SW 1271 (cell line): Measurements from ENCODE around the gene TRIP11.
"Not testable (repeated sequence)": the region's sequence is repeated elsewhere in the genome, so short reads cannot be mapped to it uniquely, and the experiment has no call there.

Experiments used
- DNase-seq, 2 experiments: peaks; one replicate each; lab custom pipeline; 2025; lab: John Stamatoyannopoulos, UW

Gene TRIP11

DNA sequence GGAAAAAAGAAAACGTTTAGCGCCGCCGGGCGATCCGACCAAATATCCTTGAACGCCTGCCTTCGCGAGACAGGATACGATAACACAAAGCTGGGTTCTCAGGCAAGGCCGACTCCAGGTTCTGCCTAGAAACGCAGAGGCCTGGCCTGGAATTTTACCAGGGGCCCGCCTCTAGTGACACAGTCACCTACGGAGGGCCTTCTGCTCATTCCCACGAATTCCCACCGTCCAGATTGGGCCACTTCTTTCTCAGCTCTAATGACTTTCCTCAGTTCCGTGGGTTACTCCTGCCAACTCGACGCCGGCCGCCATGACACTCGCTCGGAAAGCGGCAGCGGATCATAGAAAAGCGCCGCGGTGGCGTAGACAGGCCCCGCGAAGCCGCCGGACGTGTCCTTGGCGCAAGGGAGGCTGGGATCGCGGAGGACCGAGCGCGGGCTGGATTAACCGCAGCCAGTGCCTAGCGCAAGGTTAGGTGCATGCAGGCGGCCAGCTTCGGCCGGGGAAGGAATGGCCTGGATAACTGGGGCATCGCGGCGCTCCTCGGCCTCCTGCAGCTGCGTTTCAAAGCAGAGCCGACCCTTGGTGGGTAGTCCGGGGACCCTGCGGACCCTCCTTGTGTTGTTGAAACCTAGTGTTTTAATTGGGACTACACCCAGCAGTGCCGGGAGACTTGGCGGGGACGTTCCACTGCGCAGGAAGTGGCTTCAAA is at the start of gene TRIP11:
TSS of gene TRIP11 (minus strand) at position 341 of the 712 bp plus-strand sequence. CDS start 374 bp downstream, outside the sequence.
- DNase-seq: peak; percentile 79 to 88

- no peak for DNase-seq
Observed at GRCh38 chr14:92088494-92088893, 48.6 kb upstream of the TRIP11 start.

GRCh38 chr14:92074555-92074954 is 34.7 kb upstream of the TRIP11 start:
- DNase-seq: no peak

GRCh38 chr14:92058006-92058917 is 18.4 kb upstream of the TRIP11 start:
- no peak for DNase-seq

- DNase-seq: no peak
Observed at GRCh38 chr14:92049781-92050180, 9.9 kb upstream of the TRIP11 start.

GRCh38 chr14:92049221-92049620 is 9.4 kb upstream of the TRIP11 start:
- DNase-seq: not testable (repeated sequence)

GRCh38 chr14:92045904-92046303 is 6.0 kb upstream of the TRIP11 start:
- DNase-seq: not testable (repeated sequence)

DNA sequence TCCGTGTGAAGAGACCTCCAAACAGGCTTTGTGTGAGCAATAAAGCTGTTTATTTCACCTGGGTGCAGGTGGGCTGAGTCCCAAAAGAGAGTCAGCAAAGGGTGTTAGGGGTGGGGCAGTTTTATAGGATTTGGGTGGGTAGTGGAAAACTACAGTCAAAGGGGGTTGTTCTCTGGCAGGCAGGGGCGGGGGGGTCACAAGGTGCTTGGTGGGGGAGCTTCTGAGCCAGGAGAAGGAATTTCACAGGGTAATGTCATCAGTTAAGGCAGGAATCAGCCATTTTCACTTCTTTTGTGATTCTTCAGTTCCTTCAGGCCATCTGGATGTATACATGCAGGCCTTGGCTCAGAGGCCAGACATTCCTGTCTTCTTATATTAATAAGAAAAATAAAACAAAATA is 1.9 kb upstream of the TRIP11 start:
- not testable (repeated sequence) for DNase-seq

DNA sequence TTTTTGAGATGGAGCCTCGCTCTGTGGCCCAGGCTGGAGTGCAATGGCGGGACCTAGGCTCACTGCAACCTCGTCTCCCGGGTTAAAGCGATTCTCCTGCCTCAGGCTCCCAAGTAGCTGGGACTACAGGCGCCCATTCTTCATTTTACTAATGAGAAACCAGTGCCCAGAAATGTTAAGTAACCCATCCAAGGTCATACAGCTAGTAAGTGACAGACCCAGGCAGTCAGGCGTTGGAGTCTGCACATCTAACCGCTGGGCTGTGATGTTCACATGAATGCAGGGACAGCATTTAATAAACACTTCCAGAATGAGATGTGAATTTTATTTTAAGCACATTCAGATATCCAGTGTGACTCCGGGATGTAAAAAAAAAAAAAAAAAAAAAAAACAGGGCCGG is 1.3 kb upstream of the TRIP11 start:
- no peak for DNase-seq

- DNase-seq: peak in 1 of 2 experiments; percentile 35
Observed at GRCh38 chr14:92040431-92041051, 682 bp upstream of the TRIP11 start.

DNA sequence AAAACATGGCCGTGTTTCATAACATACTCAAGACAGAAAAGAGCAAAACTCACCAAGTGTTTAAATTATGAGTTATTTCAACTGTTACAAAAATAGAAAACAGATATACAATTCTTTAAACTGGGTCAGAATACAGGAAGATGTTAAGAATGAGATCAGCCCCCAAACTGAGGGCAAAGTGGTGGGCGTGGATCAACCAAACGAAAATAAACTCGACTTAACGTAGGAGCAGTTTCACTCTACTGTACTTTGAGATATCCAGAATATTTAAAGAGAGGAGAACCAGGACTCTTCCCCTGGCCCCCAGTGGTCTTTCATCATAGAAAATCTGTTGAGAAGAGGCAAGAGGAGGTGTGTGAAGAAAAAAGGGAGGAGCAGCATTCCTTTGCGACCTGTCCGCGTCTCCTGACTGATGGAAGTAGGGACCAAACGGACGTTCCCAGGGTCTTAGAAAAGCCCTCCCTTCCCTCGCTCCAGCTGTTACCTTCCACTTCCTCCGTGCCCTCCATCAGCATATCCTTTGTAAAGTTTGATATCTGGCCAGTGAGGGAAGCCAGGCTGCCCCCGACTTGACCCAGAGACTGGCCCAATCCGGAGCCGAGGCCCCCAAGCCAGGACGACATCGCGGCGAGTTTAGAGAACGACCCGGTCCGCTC is 668 bp downstream of the TRIP11 start:
- DNase-seq: peak; percentile 67 to 81

DNA sequence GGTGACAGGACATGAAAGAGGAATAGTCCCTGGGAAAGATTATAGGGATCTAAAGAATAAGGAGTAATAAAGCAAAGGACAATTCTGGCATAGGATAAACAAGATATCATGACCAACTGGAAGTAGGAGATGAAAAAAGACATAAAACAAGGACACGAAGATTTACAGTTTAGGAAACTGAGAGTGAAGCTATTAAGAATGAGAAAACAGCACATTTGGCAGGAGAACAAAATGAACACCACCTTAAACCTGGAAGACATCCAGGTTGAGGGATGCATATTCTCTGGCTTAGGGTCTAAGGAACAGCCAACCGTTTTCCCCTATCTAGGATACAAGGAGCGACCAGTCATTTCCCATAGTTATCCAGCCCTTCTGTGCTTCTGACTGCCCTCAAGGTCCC is 1.9 kb downstream of the TRIP11 start:
- no peak for DNase-seq

- DNase-seq: no peak
Observed at GRCh38 chr14:92035890-92036289, 4.0 kb downstream of the TRIP11 start.

DNA sequence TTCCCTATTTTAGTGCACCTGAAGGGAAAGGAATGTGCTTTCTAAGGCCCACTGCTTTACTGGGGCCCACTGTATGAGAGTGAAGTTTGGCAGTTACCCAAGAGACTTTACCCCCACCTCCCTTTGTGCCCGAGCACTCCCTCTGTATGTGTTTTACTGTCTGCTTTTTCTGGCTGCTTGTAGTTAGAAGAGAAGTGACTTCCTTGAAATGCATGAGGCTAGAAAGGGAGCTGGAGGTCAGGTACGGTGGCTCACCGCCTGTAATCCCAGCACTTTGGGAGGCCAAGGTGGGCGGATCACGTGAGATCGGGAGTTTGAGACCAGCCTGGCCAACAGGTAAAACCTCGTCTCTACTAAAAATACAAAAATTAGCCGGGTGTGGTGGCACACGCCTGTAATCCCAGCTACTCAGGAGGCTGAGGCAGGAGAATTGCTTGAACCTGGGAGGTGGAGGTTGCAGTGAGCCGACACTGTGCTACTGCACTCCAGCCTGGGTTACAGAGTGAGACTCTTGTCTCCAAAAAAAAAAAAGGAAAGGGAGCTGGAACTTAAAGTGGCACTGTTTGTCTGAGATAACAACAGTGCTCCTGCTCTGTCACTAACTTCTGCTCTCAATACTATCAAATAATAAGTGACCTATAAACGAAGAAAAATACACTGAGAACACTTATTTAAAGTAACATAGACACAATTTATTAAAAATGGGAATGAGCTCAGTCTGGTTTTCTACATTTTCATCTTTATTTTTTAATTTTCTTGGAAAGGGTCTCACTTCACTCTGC is 5.8 kb downstream of the TRIP11 start:
- DNase-seq: no peak

DNA sequence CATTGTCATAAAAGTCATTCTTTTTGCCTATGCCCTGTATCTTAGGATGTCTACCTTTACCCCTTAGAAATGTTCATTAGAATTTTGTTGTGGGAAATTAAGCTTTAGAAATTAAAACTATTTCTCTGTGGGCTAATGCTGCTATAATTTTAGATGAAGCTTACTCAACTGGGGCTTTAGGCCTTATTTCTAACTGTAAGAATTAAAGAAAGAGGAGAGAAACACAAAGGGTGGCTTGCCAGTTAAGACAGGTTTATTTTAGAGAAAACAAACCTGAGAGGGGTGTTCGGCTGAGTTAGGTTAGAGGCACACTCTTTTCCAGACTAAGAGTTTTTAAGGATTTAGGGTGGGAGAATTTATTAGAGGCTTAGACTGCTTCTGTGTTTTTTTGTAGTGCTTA is 6.4 kb downstream of the TRIP11 start:
- no peak for DNase-seq

GRCh38 chr14:92026548-92027190 is 13.2 kb downstream of the TRIP11 start:
- no peak for DNase-seq

DNA sequence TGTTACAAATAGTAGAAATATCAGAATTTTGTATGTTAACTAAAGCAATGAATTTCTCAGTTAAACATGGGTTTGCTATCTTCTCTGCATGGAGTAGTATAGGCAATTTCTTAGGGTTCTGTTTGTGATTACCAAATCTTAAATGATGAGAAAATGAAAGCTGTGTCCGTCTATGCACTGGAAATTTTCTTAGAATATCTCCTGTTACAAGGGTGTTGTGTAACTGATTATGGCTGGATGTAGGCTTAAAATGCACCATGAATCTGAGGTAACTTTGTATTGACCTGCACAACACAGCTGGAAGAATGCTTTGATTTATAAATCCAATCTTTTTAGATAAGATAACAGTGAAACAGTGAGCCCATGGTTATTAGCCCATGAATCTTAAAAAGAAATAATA is 17.8 kb downstream of the TRIP11 start:
- DNase-seq: no peak

- DNase-seq: no peak
Observed at GRCh38 chr14:92021523-92021922, 18.3 kb downstream of the TRIP11 start.

GRCh38 chr14:92014040-92014439 is 25.8 kb downstream of the TRIP11 start:
- DNase-seq: no peak

- no peak for DNase-seq
Observed at GRCh38 chr14:92012121-92012748, 27.6 kb downstream of the TRIP11 start.
